GM21360 (cell line): Measurements from ENCODE around the gene NIN.

Experiments
- ATAC-seq: cut with Tn5 transposase; IDR thresholded peaks from one replicate; pipeline ENCODE4 v1.9.1; 2021; ENCODE audit warnings: mild to moderate bottlenecking, moderate library complexity; ENCODE audit not compliant: unreplicated experiment

Gene NIN

GRCh38 chr14:50795909-50796308 lies 35.1 kb downstream of the NIN start:
- no peak for ATAC-seq

GRCh38 chr14:50795142-50795541 lies 35.8 kb downstream of the NIN start:
- ATAC-seq: no peak

- ATAC-seq: no peak
Observed at GRCh38 chr14:50794068-50794645, 36.8 kb downstream of the NIN start.

- ATAC-seq: no peak
Observed at GRCh38 chr14:50792634-50793068, 38.3 kb downstream of the NIN start.

GRCh38 chr14:50792051-50792477 lies 38.9 kb downstream of the NIN start:
- no peak for ATAC-seq

GRCh38 chr14:50791201-50791600 lies 39.8 kb downstream of the NIN start:
- peak; percentile 30 for ATAC-seq

- ATAC-seq: no peak
Observed at GRCh38 chr14:50790589-50790988, 40.4 kb downstream of the NIN start.

GRCh38 chr14:50786751-50787464 lies 44.1 kb downstream of the NIN start:
- no peak for ATAC-seq

GRCh38 chr14:50785457-50786063 lies 45.4 kb downstream of the NIN start:
- no peak for ATAC-seq

GRCh38 chr14:50784683-50785456 lies 46.1 kb downstream of the NIN start:
- no peak for ATAC-seq

- ATAC-seq: no peak
Observed at GRCh38 chr14:50783563-50783962, 47.4 kb downstream of the NIN start.

- ATAC-seq: no peak
Observed at GRCh38 chr14:50780393-50780792, 50.6 kb downstream of the NIN start.

GRCh38 chr14:50778721-50779483 lies 52.1 kb downstream of the NIN start:
- ATAC-seq: no peak

GRCh38 chr14:50776522-50776921 lies 54.4 kb downstream of the NIN start:
- ATAC-seq: no peak

GRCh38 chr14:50775357-50775756 lies 55.6 kb downstream of the NIN start:
- ATAC-seq: no peak

- ATAC-seq: no peak
Observed at GRCh38 chr14:50774542-50775267, 56.3 kb downstream of the NIN start.

- ATAC-seq: no peak
Observed at GRCh38 chr14:50773632-50774541, 57.1 kb downstream of the NIN start.

GRCh38 chr14:50772412-50772811 lies 58.5 kb downstream of the NIN start:
- no peak for ATAC-seq

GRCh38 chr14:50770586-50770985 lies 60.4 kb downstream of the NIN start:
- no peak for ATAC-seq
